ENCODE data around the gene ANKS1B.
"Not testable (repeated sequence)": the region's sequence is repeated elsewhere in the genome, so short reads cannot be mapped to it uniquely, and the experiment has no call there.

Gene ANKS1B

GRCh38 chr12:98856897-98857540 lies 1127.7 kb downstream of the ANKS1B start:
- Mint-ChIP-seq H3K4me3 (no peak overlapping the region), H3K27ac (no peak overlapping the region), H3K4me1 (ENCODE audit: low read depth) (no peaks in the 10 kb centered on the region), H3K9me3 (ENCODE audit: low read depth) (no peaks in the 10 kb centered on the region), H3K36me3 (no peaks in the 10 kb centered on the region), H3K27me3 (peaks cover 7% of the 10 kb centered on the region)

- Mint-ChIP-seq H3K27me3 (peaks cover 12% of the 10 kb centered on the region), H3K9me3 (ENCODE audit: low read depth) (no peaks in the 10 kb centered on the region), H3K36me3 (no peaks in the 10 kb centered on the region), H3K4me3 (no peak overlapping the region), H3K4me1 (ENCODE audit: low read depth) (no peaks in the 10 kb centered on the region), H3K27ac (no peak overlapping the region)
These were observed 1132.6 kb downstream of the ANKS1B start for GRCh38 chr12:98852181-98852580.

- Mint-ChIP-seq H3K27me3 (peaks cover 7% of the 10 kb centered on the region), H3K4me3 (no peak overlapping the region), H3K27ac (no peak overlapping the region), H3K4me1 (ENCODE audit: low read depth) (no peaks in the 10 kb centered on the region), H3K9me3 (ENCODE audit: low read depth) (no peaks in the 10 kb centered on the region), H3K36me3 (no peaks in the 10 kb centered on the region)
These were observed 1137.5 kb downstream of the ANKS1B start for GRCh38 chr12:98847242-98847641.

- no peaks in the 10 kb centered on the region for H3K9me3 Mint-ChIP-seq (ENCODE audit: low read depth)
- no peaks in the 10 kb centered on the region for H3K4me1 Mint-ChIP-seq (ENCODE audit: low read depth)
- no peaks in the 10 kb centered on the region for H3K36me3 Mint-ChIP-seq
- H3K27me3 Mint-ChIP-seq = no peaks in the 10 kb centered on the region
- H3K4me3 Mint-ChIP-seq = no peak overlapping the region
- no peak overlapping the region for H3K27ac Mint-ChIP-seq
These were observed 1138.8 kb downstream of the ANKS1B start for GRCh38 chr12:98845957-98846356.

GRCh38 chr12:98840325-98840724 lies 1144.4 kb downstream of the ANKS1B start:
- Mint-ChIP-seq H3K9me3 (ENCODE audit: low read depth) (no peaks in the 10 kb centered on the region), H3K4me1 (ENCODE audit: low read depth) (no peaks in the 10 kb centered on the region), H3K27ac (no peak overlapping the region), H3K4me3 (no peak overlapping the region), H3K27me3 (peaks cover 15% of the 10 kb centered on the region), H3K36me3 (no peaks in the 10 kb centered on the region)

GRCh38 chr12:98838231-98838647 lies 1146.5 kb downstream of the ANKS1B start:
- Mint-ChIP-seq H3K4me1 (ENCODE audit: low read depth) (no peaks in the 10 kb centered on the region), H3K27ac (no peak overlapping the region), H3K9me3 (ENCODE audit: low read depth) (no peaks in the 10 kb centered on the region), H3K4me3 (no peak overlapping the region), H3K27me3 (peaks cover 22% of the 10 kb centered on the region), H3K36me3 (no peaks in the 10 kb centered on the region)

- not testable (repeated sequence) for H3K4me1 Mint-ChIP-seq (ENCODE audit: low read depth); H3K9me3 Mint-ChIP-seq (ENCODE audit: low read depth)
These were observed 1147.5 kb downstream of the ANKS1B start for GRCh38 chr12:98837134-98837752.

GRCh38 chr12:98830657-98831056 lies 1154.1 kb downstream of the ANKS1B start:
- Mint-ChIP-seq H3K27ac (no peak overlapping the region), H3K36me3 (no peaks in the 10 kb centered on the region), H3K27me3 (peaks cover 8% of the 10 kb centered on the region), H3K4me3 (no peak overlapping the region), H3K9me3 (ENCODE audit: low read depth) (no peaks in the 10 kb centered on the region), H3K4me1 (ENCODE audit: low read depth) (no peaks in the 10 kb centered on the region)

More at GRCh38 chr12:98837134-98837752, 1147.5 kb downstream of the ANKS1B start:
- not testable (repeated sequence) for H3K4me3 Mint-ChIP-seq, H3K36me3 Mint-ChIP-seq, H3K27ac Mint-ChIP-seq
- peaks cover 22% of the 10 kb centered on the region for H3K27me3 Mint-ChIP-seq

GRCh38 chr12:98828802-98829600 lies 1155.7 kb downstream of the ANKS1B start:
- Mint-ChIP-seq H3K4me1 (ENCODE audit: low read depth) (no peaks in the 10 kb centered on the region), H3K27me3 (peaks cover 6% of the 10 kb centered on the region), H3K9me3 (ENCODE audit: low read depth) (no peaks in the 10 kb centered on the region), H3K27ac (no peak overlapping the region), H3K36me3 (no peaks in the 10 kb centered on the region), H3K4me3 (no peak overlapping the region)

- no peaks in the 10 kb centered on the region for H3K9me3 Mint-ChIP-seq (ENCODE audit: low read depth)
- H3K4me1 Mint-ChIP-seq (ENCODE audit: low read depth) = no peaks in the 10 kb centered on the region
- H3K27ac Mint-ChIP-seq = no peak overlapping the region
- H3K27me3 Mint-ChIP-seq = peaks cover 3% of the 10 kb centered on the region
- no peaks in the 10 kb centered on the region for H3K36me3 Mint-ChIP-seq
- no peak overlapping the region for H3K4me3 Mint-ChIP-seq
These were observed 1161.7 kb downstream of the ANKS1B start for GRCh38 chr12:98823012-98823411.

- H3K9me3 Mint-ChIP-seq (ENCODE audit: low read depth) = no peaks in the 10 kb centered on the region
- H3K36me3 Mint-ChIP-seq = no peaks in the 10 kb centered on the region
- H3K27me3 Mint-ChIP-seq = peaks cover 4% of the 10 kb centered on the region
- no peaks in the 10 kb centered on the region for H3K4me1 Mint-ChIP-seq (ENCODE audit: low read depth)
- H3K27ac Mint-ChIP-seq = no peak overlapping the region
- no peak overlapping the region for H3K4me3 Mint-ChIP-seq
These were observed 1162.9 kb downstream of the ANKS1B start for GRCh38 chr12:98821866-98822265.

GRCh38 chr12:98821232-98821631 lies 1163.5 kb downstream of the ANKS1B start:
- H3K4me1 Mint-ChIP-seq (ENCODE audit: low read depth) = no peaks in the 10 kb centered on the region
- H3K27me3 Mint-ChIP-seq = peaks cover 4% of the 10 kb centered on the region
- no peaks in the 10 kb centered on the region for H3K36me3 Mint-ChIP-seq
- H3K9me3 Mint-ChIP-seq (ENCODE audit: low read depth) = no peaks in the 10 kb centered on the region
- no peak overlapping the region for H3K27ac Mint-ChIP-seq
- H3K4me3 Mint-ChIP-seq = no peak overlapping the region

- no peak overlapping the region for H3K4me3 Mint-ChIP-seq
- H3K27me3 Mint-ChIP-seq = peaks cover 12% of the 10 kb centered on the region
- H3K27ac Mint-ChIP-seq = no peak overlapping the region
- no peaks in the 10 kb centered on the region for H3K36me3 Mint-ChIP-seq
- no peaks in the 10 kb centered on the region for H3K4me1 Mint-ChIP-seq (ENCODE audit: low read depth)
- H3K9me3 Mint-ChIP-seq (ENCODE audit: low read depth) = no peaks in the 10 kb centered on the region
These were observed 1164.8 kb downstream of the ANKS1B start for GRCh38 chr12:98819821-98820404.

- no peaks in the 10 kb centered on the region for H3K36me3 Mint-ChIP-seq
- no peaks in the 10 kb centered on the region for H3K9me3 Mint-ChIP-seq (ENCODE audit: low read depth)
- H3K27ac Mint-ChIP-seq = no peak overlapping the region
- no peak overlapping the region for H3K4me3 Mint-ChIP-seq
- H3K27me3 Mint-ChIP-seq = peaks cover 12% of the 10 kb centered on the region
- H3K4me1 Mint-ChIP-seq (ENCODE audit: low read depth) = no peaks in the 10 kb centered on the region
These were observed 1165.7 kb downstream of the ANKS1B start for GRCh38 chr12:98819071-98819470.

- Mint-ChIP-seq H3K4me1 (ENCODE audit: low read depth) (no peaks in the 10 kb centered on the region), H3K9me3 (ENCODE audit: low read depth) (no peaks in the 10 kb centered on the region), H3K36me3 (no peaks in the 10 kb centered on the region), H3K4me3 (no peak overlapping the region), H3K27me3 (peaks cover 12% of the 10 kb centered on the region), H3K27ac (no peak overlapping the region)
These were observed 1166.5 kb downstream of the ANKS1B start for GRCh38 chr12:98818239-98818638.

Measured in activated naive CD8-positive, alpha-beta T cell (primary cell).